A172 (cell line): ENCODE data around the gene CHAT. TPM values are rescaled to one million over a fixed set of nuclear protein-coding genes. Genes with fewer than 3 reads are reported as not detected.

Experiments used
- DNase-seq: peaks from one replicate; pipeline ENCODE4 v3.0.0-alpha.2; 2015; ENCODE audit warnings: low spot score
- total RNA-seq: library from RNA; depleted of rRNA; stranded (reverse); fragments of >200 nt; shearing (Covaris generic); gene quantifications from 2 replicates; pipeline ENCODE4 v1.2.3, GENCODE V29; 2014

CHAT gene
- total RNA-seq, 1 experiment from 2014 or later: not detected

DNA sequence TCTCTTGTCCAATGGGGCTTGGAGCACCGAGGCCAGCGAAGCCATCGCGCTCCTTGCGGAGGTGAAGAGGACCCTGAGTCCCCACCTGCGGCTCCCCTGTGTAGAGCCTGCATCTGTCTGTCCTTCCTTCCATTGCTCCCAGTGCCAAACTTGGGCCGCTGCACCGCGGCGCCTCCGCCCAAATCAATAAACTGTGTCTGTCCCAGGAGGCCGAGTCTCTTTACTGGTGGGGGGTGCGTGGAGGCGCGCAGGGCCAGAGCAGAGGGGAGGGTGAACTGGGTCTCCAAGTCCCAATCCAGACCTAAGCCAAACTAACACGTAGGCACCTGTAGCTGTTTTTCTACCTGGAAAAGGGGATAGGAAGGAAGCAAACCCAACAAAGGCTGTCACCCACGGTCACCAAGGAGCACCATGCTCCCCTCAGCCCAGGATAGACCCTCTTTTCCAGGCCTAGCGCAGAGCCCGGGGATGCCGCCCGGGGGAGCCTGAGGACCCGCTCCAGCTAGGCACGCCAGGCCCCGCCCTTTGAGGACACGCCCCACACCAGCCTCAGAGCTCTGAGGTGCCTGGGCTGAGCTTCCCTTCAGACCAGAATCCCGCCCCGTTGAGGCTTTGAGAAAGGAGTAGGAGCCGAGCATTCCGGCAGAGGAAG, 1.2 kb upstream of the CHAT start:
- no peak for DNase-seq

DNA sequence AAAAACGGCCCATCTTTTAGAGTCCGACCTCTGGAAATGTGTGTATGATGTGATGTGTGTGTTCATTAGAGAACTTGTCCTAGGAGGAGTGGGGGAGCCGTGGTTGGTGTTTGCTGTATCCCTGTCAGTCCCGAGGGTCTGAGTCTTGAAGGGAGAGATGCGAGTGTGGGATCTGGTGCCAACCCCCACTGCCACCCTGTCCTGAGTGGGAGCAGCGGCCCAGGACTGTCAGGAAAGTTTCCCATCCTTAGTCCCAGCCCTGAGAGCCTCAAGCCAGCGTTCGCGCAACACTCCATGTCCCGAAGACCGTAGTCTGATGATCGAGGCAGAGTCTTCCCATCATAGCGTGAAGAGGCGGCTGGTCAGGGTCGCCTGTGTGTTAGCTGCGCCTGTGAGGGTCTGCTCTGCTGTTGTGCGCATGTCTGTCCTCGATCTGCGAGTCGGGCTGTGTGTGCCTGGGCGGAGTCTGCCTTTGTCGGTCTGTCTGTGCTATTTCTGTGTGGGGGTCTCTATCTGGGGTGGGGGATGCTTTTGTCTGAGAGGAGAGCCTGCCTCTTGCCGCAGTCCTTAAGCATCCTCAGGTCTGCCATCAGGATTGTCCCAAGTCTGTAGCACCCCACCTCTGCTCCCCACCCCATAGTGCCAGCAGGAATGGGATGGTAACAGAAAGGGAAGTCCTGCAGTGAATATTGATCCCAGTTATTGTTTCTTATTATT, 514 bp upstream of the CHAT start:
- DNase-seq: no peak

DNA sequence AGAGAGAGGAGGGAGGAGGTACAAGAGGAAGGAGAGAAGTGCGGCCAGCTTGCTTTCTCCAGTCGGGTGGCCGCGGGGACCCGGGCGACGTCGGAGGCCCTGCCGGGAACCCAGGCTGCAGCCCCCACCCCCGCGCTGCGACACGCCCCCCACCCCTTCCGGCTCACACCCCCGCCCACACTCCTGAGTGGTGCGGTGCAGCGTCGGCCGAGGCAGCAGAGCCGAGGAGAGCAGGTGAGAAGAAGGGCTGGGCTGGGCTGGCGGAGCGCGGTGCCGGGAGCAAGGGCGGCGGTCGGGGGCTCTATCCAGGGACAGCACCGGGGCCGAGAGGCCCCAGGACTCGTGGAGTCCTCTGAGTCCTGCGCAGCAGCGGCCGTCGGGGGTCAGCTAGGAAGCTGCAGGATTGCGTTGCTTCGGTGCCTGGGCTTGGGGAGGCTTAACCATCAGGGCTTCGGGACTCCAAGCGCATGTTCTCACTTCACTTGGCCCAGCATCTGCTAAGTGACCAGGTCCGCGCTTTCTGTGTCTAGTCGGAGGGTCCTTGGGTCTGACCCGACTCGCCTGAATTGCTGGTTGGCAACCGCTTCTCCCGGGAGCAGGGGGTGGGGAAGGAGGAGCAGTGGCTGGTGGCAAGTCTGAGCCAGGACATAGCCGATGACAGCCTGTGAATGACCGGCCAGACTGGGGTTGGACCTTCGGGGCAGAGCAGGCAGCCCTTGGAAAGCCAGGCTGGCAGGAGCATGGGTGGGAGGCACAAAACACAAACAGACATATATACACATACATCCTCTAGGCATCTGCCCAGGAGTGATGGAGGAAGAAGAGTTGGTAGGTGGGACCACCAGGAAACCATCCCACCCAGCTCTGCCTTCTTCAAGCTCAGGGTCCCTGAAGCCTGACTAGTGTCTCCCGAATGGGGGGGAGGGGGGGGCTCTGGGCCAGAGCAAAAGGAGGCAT, 683 bp downstream of the CHAT start:
- no peak for DNase-seq

DNA sequence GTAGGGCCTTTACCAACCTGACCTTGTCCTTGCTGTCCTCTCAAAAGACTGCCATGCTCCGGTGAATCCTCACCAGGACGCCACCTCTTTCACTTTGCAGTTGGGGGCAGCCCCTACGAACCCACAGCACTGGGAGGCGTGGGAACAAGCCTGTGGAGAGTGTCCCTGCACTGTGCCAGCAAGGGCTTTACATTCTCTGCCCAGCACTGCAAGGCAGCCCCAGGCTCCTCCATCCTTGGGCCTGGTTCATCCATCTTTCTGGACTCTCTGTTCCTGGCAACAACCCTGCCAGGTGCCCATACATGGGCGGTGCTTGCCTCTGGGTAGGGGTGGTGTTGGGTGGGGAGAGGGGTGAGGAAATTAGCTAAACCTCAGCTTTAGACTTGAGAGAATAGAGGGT, 1.4 kb downstream of the CHAT start:
- DNase-seq: no peak

DNA sequence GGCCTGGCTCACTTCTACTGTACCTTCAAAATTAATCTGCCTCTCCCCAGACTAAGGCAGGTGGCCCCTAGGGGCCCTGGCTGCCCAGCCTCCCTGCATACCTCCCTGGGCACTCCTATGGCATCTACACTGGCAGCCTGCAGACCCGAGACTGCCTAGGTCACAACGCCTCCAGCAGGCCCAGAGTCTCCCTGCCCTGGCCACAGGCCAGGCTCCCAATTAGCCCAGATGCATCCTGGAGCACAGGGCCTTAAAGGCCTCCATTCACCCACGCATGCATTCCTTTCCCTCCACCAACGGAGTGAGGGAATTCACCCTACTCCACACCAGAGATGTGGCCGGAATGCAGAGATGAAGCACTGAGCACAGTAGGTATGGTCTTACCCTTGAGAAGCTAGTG, 1.9 kb downstream of the CHAT start:
- no peak for DNase-seq

DNA sequence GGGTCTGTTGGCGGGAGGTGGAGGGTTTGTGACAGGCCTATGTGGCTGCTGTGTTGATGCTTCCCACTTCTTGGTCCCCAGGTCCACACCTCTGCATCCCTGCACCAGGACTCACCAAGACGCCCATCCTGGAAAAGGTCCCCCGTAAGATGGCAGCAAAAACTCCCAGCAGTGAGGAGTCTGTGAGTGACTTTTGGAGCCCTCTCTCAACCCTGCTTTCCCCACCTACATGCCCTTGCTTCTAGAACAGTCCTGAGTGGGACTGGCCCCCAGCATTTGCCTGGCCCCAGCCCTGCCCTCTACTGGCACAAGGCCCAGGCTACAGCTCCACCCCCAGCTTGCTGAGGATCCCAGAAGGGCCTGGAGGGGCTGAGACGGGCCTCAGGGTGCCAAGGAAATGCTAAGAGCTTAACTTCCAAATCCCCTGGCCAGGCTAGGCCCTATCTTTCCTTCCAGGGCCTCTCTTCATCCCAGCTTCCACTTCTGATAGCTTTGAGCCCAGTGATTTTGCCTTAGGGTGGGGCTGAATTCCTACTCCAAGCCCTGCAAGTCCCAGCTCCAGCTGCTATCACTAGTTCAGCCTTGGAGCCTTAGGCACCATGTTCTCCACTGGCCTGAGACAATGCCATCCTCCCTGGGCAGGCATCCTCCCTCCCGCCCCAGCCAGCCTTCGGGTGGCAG, 2.7 kb downstream of the CHAT start:
- no peak for DNase-seq

DNA sequence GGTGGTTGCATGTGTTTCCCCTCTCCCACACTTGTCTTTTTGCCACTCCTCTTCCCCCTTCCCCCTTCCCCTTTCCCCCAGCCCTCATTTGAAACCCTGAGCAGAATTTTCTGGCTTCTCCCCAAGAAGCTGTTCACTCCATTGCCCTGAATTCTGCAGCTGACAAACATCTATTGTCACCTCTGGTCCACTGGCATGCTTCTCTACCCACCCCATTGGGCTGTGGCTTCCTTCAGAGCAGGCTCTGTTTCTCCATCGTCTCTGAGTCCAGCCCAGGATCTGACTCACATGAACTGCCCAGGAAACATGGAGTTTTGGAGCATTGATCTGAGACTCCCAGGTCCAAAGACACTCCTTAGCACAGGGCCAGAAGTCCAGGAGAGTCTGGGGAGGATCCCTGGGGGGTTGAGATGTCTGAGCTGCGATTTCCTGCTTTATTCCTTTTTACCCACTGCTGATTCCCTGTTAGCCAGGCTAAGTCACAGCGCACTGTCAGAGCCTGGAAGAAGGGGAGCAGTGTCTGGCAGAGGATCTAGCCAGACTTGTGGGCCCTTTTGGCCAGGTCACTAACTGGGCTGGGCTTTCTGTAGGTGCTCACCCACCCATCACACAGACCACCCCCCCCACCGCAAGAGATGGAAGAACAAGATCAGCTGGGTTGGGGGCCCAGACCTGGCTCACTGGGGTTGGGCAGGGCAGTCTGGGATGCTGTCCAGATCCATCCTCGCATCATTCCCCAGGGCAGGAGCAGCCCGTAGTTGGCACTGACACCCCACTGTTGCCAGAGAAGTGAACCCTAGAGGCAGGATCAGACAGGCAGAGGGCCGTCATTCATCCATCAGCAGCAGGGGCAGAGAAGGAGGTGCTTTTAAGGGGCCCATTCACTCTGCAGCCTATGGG, 3.5 kb downstream of the CHAT start:
- DNase-seq: no peak

DNA sequence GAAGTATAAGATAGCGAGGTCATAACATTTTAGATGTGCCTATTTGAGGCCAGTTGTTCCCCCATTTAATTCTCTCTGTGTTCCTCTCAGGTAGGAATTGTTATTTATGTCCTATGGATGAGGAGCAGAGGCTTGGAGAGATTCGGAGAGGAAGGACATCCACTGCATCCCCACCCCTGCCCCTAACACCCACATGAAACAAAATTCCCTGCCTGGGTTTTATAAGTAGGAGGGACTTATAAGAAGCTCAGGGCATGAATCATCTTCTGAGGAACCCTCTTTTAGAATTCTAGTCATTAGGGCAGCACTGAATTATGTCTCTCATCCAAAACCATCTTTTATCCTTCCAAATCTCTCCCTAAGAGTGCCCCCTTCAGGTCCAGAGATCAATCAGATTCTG, 5.0 kb downstream of the CHAT start:
- DNase-seq: no peak

DNA sequence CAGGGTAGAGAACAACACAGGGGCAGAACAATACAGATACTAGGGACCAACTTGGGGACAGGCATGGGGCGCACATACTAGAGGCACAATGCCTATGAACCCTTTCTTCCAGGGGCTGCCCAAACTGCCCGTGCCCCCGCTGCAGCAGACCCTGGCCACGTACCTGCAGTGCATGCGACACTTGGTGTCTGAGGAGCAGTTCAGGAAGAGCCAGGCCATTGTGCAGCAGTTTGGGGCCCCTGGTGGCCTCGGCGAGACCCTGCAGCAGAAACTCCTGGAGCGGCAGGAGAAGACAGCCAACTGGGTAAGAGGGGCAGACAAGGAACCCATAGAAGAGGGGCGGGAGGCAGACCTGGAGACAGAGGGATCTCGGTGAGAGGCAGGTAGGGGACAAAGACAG, 5.8 kb downstream of the CHAT start:
- DNase-seq: no peak

DNA sequence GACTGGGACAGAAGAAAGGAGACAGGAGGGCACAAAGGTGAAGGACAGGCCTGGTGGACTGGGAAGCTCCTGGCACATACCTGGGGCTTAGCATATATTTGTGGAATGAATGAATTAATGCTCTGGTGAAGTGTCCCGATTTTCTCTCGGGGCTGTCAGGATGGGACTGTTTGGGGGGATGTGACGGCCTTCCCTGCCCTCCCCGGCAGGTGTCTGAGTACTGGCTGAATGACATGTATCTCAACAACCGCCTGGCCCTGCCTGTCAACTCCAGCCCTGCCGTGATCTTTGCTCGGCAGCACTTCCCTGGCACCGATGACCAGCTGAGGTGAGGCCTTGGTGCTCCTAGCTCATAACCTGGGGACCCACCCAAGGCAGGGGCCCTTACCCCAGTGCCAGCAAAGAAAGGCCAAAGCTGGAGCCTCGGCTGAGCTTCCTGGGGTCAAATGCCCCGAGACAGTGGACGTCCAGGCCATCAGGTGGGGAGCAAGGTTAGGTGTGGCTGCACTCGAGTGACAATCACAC, 6.5 kb downstream of the CHAT start:
- DNase-seq: no peak

DNA sequence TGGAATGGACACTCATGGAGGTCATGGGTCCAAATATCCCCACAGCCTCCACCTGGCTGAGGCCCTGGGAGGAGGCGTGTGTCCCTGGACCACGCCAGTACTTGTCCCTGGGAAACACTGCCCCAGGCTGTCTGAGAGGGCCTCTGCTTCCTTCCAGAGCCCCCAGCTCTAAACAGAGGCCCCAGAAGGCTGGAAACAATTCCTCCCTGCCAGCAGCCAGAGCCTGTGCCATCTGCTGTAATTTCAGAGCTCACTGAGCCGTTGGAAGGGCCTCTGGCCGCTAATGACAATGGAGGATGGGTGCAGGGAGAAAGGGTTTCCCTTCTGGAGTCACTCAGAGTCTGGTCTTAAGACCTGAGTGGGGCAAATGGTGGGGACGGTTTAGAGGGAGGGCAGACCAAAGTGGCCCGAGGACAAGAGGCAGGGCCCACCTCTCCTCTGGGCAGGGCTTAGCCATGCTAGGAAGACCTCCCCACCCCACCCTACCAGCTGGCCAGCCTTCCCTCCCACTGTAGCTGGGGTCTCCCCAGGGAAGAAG, 7.1 kb downstream of the CHAT start:
- no peak for DNase-seq

DNA sequence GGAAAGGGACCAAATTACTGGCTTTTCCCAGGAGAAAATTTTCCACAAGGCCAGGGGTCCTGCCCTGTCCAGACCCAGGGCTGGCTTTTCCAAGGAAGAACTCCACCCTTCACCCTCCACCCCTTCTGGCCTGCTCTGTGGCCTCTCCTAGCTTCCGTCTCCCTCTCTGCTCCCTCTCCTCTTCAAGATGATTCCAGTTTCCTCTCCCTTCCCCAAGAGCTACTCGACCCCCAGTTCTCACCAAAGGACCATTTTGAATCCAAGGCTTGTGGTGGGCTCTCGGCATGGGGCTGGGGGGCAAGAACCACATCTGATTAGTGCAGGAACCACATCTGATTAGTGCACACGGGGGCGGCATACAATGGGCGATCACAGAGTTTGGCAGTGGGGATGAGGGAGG, 7.7 kb downstream of the CHAT start:
- no peak for DNase-seq

DNA sequence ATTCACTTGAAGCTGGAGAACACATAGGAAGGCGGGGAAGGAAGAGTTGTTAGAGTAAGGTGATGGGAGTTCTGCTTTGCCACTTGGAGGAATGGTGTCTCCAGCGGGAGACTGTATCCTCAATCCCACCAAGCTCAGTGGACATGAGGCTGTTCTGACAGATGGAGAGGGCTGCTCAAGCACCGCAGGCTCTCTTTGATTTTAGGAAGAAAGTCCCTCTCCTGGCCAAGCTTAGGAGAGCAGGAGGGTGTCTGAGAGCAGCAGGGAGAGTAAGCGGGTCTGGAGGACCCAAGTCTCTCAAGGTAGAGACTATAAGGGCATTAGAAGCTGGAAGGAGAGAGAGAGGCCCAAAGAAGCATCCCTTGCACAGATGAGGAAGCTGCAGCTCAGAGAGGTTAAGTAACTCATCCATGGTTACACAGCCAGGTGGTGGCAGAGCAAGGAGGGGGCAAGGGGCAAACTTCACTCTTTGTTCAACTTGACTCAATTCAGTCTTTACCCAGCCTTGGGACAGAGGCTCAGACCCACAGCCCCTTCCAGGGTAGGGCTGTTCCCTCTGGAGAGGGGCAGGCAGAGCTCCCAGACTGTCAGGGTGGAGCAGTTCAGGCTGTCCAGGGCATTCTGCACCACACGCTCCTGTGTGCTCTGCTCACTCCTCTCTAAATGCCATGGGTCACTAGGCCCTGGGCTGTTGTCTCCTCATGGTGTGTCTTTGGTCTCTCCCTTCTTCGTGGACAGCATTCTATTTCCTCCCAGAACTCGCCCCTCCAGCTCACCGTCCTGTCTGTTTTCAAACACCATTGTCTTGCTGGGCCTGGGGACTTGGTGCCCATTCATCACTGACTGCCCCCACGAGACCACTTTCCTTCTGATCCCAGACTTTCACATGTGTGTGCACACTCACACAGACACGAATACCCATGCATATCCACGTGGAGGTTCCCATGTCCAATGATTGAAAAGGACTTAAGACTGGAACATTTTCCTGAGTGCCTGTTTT, 8.9 kb downstream of the CHAT start:
- no peak for DNase-seq

DNA sequence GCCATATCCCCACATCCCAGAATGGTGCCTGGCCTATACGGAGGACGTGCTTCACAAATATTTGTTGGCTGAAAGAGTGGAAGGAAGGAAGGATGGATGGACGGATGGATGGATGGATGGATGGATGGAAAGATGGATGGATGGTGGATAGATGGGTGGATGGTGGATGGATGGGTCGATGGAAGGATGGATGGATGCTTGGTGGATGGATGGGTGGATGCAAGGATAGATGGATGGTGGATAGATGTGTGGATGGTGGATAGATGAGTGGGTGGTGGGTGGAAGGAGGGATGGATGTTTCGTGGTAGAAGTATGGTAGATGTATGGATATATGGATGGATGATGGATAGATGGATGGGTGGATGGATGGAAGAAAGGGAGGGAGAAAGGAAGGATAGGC, 10.8 kb downstream of the CHAT start:
- DNase-seq: no peak

DNA sequence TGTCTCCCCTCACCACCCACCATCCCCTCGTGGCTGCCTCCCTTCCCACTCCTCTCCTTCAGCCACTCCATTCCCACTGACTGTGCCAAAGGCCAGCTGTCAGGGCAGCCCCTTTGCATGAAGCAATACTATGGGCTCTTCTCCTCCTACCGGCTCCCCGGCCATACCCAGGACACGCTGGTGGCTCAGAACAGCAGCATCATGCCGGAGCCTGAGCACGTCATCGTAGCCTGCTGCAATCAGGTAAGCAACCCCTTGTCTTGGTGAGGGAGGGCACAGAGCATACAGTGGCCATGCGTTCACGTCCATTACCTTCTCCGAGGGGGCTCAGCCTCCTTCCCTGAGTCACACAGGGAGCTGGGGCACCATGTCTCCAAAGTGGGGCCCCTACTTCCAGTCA, 11.6 kb downstream of the CHAT start:
- no peak for DNase-seq

DNA sequence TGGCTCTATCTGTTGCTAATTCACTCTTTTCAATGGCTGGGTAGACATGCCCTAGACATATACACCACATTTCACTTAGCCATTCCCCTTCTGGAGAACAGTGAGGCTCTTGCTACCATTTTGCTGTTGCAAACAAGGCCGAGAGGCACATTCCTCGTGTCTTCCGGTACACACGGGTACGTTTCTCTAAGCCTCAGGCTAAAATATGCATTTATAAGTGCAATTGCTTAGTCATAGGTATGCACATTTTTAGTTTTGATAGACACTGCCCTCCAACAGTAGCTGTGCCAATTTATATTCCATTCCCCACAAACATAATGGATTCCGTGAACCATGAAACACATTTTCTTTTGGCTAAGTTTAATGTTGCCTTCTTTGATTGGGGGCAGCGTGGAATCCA, 13.2 kb downstream of the CHAT start:
- no peak for DNase-seq

DNA sequence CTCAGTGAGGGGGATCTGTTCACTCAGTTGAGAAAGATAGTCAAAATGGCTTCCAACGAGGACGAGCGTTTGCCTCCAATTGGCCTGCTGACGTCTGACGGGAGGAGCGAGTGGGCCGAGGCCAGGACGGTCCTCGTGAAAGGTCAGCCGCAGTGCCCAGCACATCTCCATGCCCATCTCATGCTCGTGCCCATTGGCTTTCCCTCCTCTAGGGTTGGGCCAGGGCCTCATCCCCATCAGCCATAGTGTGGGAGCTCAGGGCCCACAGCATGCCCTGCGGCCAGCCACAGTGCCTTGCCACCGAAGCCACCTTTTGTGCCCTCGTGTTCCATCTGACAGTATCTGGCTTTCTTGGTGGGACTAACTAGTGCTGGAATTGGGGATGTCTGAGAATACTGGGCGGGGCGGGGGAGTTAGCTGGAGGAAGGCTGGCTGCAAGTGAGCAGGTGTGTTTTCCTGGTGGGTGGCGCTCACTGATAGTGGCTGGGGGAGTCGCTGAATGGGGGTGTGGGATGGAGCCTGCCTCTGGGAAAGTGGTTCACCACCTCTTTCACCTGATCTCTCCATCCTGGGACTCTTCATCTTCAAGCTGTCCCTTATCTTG, 13.9 kb downstream of the CHAT start:
- no peak for DNase-seq

DNA sequence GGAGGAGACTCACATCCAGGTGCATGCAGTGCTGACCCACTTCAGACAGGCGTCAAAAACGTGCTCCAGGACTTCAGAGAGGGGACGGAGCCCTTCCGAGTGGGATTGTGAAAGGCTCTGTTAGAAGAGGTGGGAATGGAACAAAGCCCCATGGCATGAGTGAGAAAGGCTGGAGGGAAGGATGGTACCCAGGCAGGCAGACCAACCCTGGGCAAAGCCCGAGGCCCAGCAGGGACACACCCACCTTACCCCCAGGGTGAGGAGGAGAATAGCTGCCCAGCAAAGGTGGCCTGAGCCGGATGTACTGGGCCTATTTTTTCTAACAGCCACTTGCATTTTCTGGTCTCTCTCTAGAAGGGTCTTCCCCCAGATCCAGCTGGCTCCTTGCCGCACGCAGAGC, 14.8 kb downstream of the CHAT start:
- DNase-seq: no peak

DNA sequence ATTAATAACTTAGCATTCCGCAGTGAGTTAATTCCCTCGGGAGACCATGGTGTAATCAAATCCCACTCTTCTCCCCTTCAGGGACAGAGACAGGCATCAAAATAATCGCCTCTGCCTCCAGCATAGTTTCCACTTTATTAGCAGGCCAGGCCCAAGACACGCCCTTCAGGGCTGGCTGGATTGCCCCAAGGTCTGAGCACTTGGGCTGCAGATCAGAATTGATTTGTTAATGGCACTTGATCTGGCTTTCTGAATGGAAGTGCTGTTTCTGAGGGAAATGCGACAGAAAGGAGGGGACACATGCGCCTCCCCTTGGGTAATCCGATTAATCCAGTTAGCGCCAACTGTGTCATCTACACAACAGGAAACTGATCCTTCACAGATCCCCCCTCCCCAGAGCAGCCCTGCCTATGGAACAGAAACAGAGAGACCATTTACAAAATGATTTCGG, 15.6 kb downstream of the CHAT start:
- DNase-seq: no peak
